GM13977 (cell line): Measurements from ENCODE around the gene DHCR24.

Experiments
- DNase-seq: peaks from one replicate; pipeline ENCODE4 v3.0.0; 2012; ENCODE audit warnings: low spot score
- in situ Hi-C: fragments of 300-500 bp; cut with MboI; formaldehyde crosslinking; loops from one replicate; pipeline ENCODE4 v1.12.0; 2022; ENCODE audit warnings: low sequenced_read_pairs, low pct_unique_long_range_greater_than_20kb, mixed read lengths, inconsistent platforms; ENCODE audit not compliant: unreplicated experiment
- TF ChIP-seq, protein P1 (sequence below): IDR thresholded peaks from 2 replicates; pipeline ENCODE4 v1.5.1; 2012; ENCODE audit warnings: mild to moderate bottlenecking, control low read depth; ENCODE audit not compliant: insufficient read depth; ENCODE audit errors: extremely low read depth, missing control alignments

Gene DHCR24

DNA sequence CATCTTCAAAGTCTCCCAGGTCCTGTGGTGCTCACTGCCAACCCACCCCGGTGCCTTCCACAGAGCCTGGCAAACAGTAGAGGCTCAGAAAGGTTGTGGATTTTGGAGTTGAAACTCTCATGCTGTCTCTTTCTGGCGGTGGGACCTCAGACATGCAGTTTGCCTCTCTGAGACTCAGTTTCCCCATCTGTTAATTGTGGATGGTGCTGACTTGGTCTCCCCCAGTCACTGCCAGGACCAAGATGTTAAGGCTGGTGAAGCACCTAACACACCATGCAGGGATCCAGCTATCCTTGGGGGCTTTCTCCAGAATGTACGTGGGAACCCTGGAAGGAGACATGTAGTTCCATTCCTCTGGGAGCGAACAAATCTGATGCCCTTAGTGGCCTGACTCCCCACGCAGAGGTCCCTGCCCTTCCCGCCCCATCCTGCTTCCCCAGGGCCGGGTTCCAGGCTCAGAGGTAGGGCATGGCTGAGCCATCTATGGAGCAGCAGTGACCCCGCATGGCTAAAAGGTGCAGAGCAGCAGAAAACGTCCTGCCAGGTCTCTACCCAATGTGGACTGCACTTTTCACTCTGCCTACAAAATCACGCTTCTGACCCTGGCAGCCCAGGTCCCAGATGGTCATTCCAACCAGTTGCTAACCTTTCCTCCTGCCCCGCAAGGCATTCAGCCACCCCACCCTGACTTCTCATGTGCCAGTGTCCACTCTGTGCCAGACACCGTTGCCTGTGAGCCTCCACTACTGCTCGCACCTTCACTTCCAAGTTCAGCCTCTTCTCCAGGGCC lies 76.6 kb downstream of the DHCR24 start:
- TF ChIP-seq, protein P1, sequence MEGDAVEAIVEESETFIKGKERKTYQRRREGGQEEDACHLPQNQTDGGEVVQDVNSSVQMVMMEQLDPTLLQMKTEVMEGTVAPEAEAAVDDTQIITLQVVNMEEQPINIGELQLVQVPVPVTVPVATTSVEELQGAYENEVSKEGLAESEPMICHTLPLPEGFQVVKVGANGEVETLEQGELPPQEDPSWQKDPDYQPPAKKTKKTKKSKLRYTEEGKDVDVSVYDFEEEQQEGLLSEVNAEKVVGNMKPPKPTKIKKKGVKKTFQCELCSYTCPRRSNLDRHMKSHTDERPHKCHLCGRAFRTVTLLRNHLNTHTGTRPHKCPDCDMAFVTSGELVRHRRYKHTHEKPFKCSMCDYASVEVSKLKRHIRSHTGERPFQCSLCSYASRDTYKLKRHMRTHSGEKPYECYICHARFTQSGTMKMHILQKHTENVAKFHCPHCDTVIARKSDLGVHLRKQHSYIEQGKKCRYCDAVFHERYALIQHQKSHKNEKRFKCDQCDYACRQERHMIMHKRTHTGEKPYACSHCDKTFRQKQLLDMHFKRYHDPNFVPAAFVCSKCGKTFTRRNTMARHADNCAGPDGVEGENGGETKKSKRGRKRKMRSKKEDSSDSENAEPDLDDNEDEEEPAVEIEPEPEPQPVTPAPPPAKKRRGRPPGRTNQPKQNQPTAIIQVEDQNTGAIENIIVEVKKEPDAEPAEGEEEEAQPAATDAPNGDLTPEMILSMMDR: peak; percentile 97
- in situ Hi-C loops: loop anchor here (10.0 kb wide), 1 partner anchor 146 kb away; no protein-coding TSS in a partner anchor
- DNase-seq: peak; percentile 88

DNA sequence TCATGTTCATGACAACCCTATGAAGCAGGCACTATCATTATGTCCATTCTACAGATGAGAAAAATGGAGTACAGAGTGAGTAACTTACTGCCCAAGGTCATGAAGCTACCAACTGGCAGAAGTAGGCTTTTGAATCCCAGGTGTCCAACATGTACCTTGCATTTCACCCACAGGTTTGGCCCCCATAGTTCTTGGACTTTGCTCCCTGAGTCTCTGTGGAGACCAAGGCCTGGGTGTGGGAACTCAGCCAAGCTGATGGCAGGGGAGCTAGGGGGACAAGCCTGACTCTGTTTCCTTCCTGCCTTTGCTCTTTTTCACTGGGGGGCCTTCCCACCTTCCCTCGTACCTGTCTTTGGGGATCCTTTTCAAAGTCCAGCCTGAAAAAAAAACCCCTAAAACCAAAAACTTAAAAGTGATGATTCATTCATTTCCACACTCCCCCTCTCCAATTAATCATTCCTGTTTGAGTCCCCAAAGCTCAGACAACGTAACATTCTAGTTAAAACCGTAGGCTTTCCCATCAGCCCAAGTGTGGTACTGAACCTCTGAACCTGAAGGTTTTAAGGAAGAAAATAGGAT lies 77.4 kb downstream of the DHCR24 start:
- TF ChIP-seq, protein P1: no peak
- DNase-seq: no peak
- in situ Hi-C loops: loop anchor here (10.0 kb wide), 1 partner anchor 145 kb away; no protein-coding TSS in a partner anchor

DNA sequence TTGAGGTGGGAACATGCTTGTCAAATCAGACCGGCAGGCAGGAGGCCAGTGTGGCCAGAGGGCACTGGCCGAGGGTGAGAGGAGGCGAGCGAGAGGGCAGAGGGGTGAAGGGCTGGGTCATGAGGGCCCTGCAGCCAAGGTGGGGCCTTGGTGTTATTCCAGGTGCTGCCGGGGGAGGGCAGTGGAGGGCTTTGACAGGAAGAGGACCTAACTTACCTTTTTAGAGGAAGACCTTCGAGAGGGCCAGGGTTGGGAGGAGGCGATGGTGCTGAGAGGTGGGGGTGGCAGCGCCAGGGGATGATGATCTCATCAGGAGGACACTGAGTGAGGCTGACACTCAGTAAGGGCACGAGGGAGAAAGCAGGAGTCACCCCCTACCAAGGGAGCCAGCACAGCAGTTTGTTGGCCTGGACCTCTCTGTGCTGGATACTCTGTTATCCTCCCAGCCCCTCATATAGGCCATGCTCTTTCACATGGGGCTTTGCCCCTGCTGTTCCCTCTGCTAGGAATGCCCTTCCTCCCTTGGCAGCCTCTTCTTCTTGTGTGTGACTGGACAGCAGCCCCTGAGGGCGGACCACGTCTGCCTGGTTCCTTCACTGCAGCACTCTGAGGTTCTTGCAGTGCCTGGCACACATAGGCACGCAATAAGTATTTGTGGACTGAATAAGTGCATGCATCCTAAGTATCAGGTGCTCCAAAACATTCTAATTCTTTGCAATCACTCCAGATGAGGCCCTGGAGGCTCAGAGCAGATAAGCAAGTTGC lies 78.4 kb downstream of the DHCR24 start:
- DNase-seq: no peak
- TF ChIP-seq, protein P1: no peak

DNA sequence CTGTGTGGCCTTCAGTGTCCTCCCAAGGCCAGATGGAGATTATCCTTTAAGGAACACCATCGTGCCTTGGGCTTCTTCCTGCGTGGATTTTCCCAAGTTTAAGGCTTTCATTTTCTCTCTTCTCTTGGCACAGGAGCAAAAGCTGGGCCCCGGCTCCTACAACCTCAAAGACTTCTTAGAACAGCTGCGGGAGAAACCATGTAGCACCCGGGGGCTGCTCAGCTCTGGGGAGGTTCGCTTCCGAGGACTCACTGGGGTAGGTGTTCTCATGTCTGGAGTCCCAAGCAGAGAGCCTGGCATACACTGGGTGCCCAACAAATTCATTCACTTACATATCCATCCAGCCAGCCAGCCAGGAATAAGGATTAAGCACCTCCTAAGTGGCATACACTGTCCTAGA lies 79.2 kb downstream of the DHCR24 start:
- TF ChIP-seq, protein P1: no peak
- in situ Hi-C loops: no loop called here
- DNase-seq: no peak

More for the DNA sequence above, 78.4 kb downstream of the DHCR24 start:
- in situ Hi-C loops: no loop called here

DNA sequence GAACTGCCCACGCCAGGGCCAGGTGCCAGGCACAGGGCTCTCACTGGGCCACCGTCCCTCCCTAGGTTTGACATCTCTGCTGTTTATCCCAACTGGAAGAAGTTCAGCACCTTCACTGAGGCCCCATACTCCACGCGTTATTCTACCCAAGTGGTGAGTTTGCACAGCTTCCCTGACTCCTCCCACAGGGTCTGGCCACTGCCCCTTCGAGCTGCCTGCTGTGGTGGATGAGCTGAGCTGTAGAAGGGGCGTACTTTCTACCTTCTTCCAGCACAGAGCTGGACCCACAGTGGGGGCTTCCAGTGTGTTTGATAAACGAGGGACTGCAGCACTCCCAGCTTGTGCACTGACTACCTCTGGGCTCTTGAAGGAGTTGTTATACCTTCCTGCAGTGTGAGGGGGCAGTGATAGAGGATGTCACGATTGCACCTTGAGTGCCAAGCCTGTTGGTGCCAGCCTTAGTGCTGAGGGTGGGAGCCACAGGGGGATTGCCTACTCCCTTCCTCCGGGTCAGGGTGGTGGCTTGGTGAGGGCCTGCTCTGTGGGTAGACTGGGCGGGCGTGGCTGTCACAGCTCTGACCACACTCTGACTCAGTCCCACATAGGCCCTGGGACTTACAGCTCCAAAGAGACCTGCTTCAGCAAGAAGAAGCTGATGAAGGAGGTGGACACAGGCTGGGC lies 79.9 kb downstream of the DHCR24 start:
- DNase-seq: no peak

More for the DNA sequence above, 79.9 kb downstream of the DHCR24 start:
- in situ Hi-C loops: no loop called here
- TF ChIP-seq, protein P1: no peak
